Measurements from ENCODE around the gene CST6. TPM values are rescaled to one million over a fixed set of nuclear protein-coding genes. Genes with fewer than 3 reads are reported as not detected.
A peak's percentile ranks its signal among the peaks of the same experiment; 100 is the strongest.

Gene CST6
- total and polyA plus RNA-seq, 10 donors: 0.76 to 1.4 (median 0.93) TPM; not detected in 7

DNA sequence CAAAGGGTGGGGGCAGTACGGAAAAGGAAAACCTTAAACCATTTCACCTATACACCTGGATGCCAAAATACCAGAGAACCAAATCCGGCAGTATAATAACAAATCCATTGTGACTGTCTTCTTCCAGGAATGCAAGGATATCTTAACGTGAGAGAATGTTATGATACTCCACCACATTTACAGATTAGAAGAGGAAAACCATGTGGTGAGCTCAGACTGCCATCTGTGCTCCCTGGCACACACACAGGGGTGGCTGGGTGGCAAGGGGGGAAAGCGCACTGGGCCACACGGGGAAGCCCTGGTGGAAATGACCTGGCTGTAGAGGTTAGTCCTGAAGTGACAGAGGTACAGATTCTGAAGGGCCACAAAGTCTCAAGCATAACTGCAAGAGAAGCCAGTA lies 19.8 kb upstream of the CST6 start:
- intact Hi-C loops (cut with DNase I; ENCODE audit: low total_unique reads): loop anchor here (10.0 kb wide), 1 partner anchor 277 kb away; the partner anchor contains the start of gene KAT5
- TF ChIP-seq, protein P1, sequence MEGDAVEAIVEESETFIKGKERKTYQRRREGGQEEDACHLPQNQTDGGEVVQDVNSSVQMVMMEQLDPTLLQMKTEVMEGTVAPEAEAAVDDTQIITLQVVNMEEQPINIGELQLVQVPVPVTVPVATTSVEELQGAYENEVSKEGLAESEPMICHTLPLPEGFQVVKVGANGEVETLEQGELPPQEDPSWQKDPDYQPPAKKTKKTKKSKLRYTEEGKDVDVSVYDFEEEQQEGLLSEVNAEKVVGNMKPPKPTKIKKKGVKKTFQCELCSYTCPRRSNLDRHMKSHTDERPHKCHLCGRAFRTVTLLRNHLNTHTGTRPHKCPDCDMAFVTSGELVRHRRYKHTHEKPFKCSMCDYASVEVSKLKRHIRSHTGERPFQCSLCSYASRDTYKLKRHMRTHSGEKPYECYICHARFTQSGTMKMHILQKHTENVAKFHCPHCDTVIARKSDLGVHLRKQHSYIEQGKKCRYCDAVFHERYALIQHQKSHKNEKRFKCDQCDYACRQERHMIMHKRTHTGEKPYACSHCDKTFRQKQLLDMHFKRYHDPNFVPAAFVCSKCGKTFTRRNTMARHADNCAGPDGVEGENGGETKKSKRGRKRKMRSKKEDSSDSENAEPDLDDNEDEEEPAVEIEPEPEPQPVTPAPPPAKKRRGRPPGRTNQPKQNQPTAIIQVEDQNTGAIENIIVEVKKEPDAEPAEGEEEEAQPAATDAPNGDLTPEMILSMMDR (IDR thresholded peaks at IDR 0.05 in 8 of 11, conservative IDR thresholded peaks at IDR 0.05 in 3 of 11): no peak
- TF ChIP-seq POLR2AphosphoS5 (IDR thresholded peaks at IDR 0.05): no peak
- TF ChIP-seq POLR2A (IDR thresholded peaks at IDR 0.05): no peak
- WGBS, 5 donors: 90 to 93% (median 91%) methylated on average over 5 of the region's 5 CpGs
- Histone ChIP-seq H3K4me3 (no peak overlapping the region), H3K9me3 (no peaks in the 10 kb centered on the region), H3K27ac (no peak overlapping the region), H3K27me3 (replicated peaks in 1 of 7) (no peaks in the 10 kb centered on the region), H3K4me1 (peaks cover 0 to 14% (median 8%) of the 10 kb centered on the region in 6 donors), H3K36me3 (peaks cover 0 to 33% (median 11%) of the 10 kb centered on the region in 6 donors)
- no peak for DNase-seq

DNA sequence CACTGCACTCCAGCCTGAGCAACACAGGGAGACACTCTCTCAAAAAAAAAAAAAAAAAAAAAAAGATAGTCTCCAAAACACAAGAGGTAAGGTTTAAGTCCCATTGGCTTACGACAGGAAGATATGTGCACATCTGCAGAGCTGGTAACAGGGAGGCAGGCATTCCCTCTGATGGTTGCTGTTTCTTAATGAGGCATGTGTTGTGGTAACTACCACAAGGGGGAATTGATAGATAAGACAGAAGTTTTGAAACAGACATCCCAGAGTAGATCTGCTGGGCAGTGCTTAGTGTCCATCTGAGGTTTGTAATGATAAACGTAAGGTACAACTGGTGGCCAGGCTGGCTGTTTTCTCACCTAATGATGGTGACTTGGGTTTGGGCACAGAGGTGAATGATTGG lies 14.5 kb upstream of the CST6 start:
- intact Hi-C loops (cut with DNase I; ENCODE audit: low total_unique reads): loop anchor here (10.0 kb wide), 1 partner anchor 282 kb away; the partner anchor contains the start of gene KAT5
- WGBS, 5 donors: 79 to 95% (median 83%) methylated on average over 2 of the region's 2 CpGs
- Histone ChIP-seq H3K9me3 (no peaks in the 10 kb centered on the region), H3K4me3 (no peak overlapping the region), H3K36me3 (peaks cover 0 to 63% (median 45%) of the 10 kb centered on the region in 6 donors), H3K27me3 (replicated peaks in 1 of 7) (no peaks in the 10 kb centered on the region), H3K27ac (no peak overlapping the region), H3K4me1 (peaks cover 4 to 31% (median 20%) of the 10 kb centered on the region in 6 donors)
- TF ChIP-seq POLR2AphosphoS5 (IDR thresholded peaks at IDR 0.05): no peak
- TF ChIP-seq, protein P1 (IDR thresholded peaks at IDR 0.05 in 8 of 11, conservative IDR thresholded peaks at IDR 0.05 in 3 of 11): no peak
- TF ChIP-seq POLR2A (IDR thresholded peaks at IDR 0.05): no peak
- DNase-seq: no peak

DNA sequence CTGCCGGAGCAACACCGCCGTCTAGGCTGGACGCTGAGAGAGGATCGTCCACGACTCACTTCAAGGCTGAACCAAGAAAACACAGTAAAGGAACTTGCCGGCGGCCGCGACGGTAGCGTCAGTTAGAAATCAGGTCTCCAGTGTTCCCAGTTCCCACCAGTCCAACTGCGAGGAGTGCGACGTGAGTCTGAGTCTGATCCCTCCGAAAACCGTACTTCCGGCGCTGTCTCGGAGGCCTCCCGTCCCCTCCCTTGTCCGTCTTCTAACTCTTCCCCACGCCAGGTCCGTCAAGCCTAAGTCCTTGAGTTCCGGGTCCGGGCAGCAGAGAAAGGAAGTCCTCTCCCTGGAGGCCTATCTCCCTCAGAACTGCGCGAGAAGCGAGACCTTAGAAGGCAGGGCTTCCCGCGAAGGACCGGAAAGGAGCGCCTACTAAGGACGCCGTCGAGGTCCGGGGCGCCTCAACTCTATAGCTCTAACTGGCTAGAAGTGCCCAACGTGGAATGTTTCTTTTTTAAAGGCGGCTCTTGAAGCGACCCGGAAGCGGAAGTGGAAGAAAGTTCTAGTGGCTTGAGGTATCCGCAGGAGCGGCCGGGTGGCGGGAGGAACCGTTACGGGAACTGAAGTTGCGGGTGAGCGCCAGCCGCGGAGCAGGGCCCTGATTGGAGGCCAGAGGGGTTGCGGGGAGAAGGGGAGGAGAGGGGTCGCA lies 9.7 kb upstream of the CST6 start, which contains the start of the genes BANF1 and EIF1AD:
BANF1 (plus strand) TSS at position 562 of the 706 bp plus-strand sequence. CDS start 748 bp downstream, outside the sequence.
EIF1AD (minus strand) TSS at position 216 of the 706 bp plus-strand sequence. CDS start 1,768 bp downstream, outside the sequence.
- Histone ChIP-seq H3K27me3 (replicated peaks in 1 of 7) (no peaks in the 10 kb centered on the region), H3K9me3 (no peaks in the 10 kb centered on the region), H3K4me3 (peak within 1 kb of the TSS; percentile 77 to 99 (median 90)), H3K4me1 (peaks cover 12 to 46% (median 30%) of the 10 kb centered on the region in 6 donors), H3K27ac (peak within 1 kb of the TSS; percentile 83 to 98 (median 94)), H3K36me3 (peaks cover 0 to 67% (median 53%) of the 10 kb centered on the region in 6 donors)
- 0 to 1% (median 0%) methylated on average over 35 to 55 of the region's 55 CpGs for WGBS, 5 donors
- peak; percentile 95 for DNase-seq
- TF ChIP-seq POLR2AphosphoS5 (IDR thresholded peaks at IDR 0.05) (peak; percentile 85 to 93 (median 86)), POLR2A (IDR thresholded peaks at IDR 0.05) (peak; percentile 5 to 86 (median 28))
- TF ChIP-seq, protein P1 (IDR thresholded peaks at IDR 0.05 in 8 of 11, conservative IDR thresholded peaks at IDR 0.05 in 3 of 11): peak in 6 of 11 experiments; percentile 6 to 21 (median 10)
- intact Hi-C loops (cut with DNase I; ENCODE audit: low total_unique reads): no loop called here

All from spleen (tissue), 11 donors.